ENCODE measurements around the gene CLK2. TPM values are rescaled to one million over a fixed set of nuclear protein-coding genes. Genes with fewer than 3 reads are reported as not detected.

The CLK2 gene
- total and polyA plus RNA-seq, 9 of the 15 experiments (the other 6 are each of a cell fraction or from before 2014, with no cell fraction given) = 13.5 to 81.4 (median 39.6) TPM

DNA sequence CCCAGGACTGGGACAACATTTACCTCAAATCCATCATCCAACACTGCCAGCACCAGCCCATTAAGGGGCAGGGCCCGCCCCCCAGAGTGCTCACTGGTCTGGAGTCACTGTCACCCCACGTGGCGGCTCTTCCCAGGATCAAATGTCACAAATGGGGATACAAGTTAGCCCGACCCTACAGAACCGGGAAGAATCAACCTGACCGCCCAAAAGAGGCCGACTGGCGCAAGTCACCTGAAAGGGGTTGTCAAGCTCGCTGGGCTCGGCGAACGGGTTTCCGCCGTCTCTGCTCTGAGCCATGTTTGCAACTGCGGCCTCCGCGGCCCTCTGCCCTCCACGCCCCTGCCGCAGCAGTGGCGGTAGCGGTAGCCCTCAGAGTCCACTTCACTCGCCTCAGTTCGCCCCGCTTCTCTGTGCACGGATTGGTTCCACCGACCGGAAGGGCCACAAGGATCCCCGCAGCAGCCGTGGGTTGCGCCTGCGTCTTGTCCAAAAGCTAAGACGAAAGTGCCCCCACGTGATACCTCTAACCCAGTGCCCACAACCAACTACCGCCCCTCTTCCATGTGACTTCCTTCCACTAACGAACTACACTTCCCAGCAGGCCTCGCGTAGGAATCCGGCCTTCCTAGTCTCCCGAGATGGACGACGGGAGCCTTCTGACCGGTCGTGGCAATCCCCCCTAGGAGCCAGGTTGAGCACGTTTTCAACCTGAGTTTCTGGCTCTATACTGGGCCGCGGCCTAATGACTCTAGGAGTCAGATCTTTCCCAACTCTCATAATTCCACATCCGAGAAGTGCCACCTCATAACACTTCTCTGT, 11.2 kb downstream of the CLK2 start, which contains the start of gene SCAMP3 (continued):
- TF ChIP-seq RAD21 (CRISPR knock-in tag; conservative IDR thresholded peaks at IDR 0.05 in 1 of 2, IDR thresholded peaks at IDR 0.05 in 1 of 2) (peak in 1 of 2 experiments; percentile 30; a peak in 2 of 4 replicates), RAD51 (IDR thresholded peaks at IDR 0.05; ENCODE audit: borderline replicate concordance, low read depth) (peak; percentile 97), ZSCAN32 (CRISPR knock-in tag; IDR thresholded peaks at IDR 0.05) (peak; percentile 49), RBFOX2 (IDR thresholded peaks at IDR 0.05; ENCODE audit: low read depth, low read length) (peak; percentile 88), CREBBP (IDR thresholded peaks at IDR 0.05; ENCODE audit: low read depth, low read length) (no peak), FOS (IDR thresholded peaks at IDR 0.05; ENCODE audit: extremely low read depth, insufficient read length) (no peak), HNRNPUL1 (IDR thresholded peaks at IDR 0.05; ENCODE audit: low read length) (no peak), SMAD3 (CRISPR knock-in tag; conservative IDR thresholded peaks at IDR 0.05) (peak; percentile 64; the same call in 1 of the 2 replicates)
- TF ChIP-seq, protein P1, sequence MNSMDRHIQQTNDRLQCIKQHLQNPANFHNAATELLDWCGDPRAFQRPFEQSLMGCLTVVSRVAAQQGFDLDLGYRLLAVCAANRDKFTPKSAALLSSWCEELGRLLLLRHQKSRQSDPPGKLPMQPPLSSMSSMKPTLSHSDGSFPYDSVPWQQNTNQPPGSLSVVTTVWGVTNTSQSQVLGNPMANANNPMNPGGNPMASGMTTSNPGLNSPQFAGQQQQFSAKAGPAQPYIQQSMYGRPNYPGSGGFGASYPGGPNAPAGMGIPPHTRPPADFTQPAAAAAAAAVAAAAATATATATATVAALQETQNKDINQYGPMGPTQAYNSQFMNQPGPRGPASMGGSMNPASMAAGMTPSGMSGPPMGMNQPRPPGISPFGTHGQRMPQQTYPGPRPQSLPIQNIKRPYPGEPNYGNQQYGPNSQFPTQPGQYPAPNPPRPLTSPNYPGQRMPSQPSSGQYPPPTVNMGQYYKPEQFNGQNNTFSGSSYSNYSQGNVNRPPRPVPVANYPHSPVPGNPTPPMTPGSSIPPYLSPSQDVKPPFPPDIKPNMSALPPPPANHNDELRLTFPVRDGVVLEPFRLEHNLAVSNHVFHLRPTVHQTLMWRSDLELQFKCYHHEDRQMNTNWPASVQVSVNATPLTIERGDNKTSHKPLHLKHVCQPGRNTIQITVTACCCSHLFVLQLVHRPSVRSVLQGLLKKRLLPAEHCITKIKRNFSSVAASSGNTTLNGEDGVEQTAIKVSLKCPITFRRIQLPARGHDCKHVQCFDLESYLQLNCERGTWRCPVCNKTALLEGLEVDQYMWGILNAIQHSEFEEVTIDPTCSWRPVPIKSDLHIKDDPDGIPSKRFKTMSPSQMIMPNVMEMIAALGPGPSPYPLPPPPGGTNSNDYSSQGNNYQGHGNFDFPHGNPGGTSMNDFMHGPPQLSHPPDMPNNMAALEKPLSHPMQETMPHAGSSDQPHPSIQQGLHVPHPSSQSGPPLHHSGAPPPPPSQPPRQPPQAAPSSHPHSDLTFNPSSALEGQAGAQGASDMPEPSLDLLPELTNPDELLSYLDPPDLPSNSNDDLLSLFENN (IDR thresholded peaks at IDR 0.05; ENCODE audit: low read depth in 2 of 2, low read length in 2 of 2) = no peak
- TF ChIP-seq, protein P2, sequence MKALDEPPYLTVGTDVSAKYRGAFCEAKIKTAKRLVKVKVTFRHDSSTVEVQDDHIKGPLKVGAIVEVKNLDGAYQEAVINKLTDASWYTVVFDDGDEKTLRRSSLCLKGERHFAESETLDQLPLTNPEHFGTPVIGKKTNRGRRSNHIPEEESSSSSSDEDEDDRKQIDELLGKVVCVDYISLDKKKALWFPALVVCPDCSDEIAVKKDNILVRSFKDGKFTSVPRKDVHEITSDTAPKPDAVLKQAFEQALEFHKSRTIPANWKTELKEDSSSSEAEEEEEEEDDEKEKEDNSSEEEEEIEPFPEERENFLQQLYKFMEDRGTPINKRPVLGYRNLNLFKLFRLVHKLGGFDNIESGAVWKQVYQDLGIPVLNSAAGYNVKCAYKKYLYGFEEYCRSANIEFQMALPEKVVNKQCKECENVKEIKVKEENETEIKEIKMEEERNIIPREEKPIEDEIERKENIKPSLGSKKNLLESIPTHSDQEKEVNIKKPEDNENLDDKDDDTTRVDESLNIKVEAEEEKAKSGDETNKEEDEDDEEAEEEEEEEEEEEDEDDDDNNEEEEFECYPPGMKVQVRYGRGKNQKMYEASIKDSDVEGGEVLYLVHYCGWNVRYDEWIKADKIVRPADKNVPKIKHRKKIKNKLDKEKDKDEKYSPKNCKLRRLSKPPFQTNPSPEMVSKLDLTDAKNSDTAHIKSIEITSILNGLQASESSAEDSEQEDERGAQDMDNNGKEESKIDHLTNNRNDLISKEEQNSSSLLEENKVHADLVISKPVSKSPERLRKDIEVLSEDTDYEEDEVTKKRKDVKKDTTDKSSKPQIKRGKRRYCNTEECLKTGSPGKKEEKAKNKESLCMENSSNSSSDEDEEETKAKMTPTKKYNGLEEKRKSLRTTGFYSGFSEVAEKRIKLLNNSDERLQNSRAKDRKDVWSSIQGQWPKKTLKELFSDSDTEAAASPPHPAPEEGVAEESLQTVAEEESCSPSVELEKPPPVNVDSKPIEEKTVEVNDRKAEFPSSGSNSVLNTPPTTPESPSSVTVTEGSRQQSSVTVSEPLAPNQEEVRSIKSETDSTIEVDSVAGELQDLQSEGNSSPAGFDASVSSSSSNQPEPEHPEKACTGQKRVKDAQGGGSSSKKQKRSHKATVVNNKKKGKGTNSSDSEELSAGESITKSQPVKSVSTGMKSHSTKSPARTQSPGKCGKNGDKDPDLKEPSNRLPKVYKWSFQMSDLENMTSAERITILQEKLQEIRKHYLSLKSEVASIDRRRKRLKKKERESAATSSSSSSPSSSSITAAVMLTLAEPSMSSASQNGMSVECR (CRISPR knock-in tag; IDR thresholded peaks at IDR 0.05) = peak; percentile 95
